Left lung (tissue), 10 donors: ENCODE results near the gene WNT2. TPM values are rescaled to one million over a fixed set of nuclear protein-coding genes. Genes with fewer than 3 reads are reported as not detected.
A peak's percentile ranks its signal among the peaks of the same experiment; 100 is the strongest.

Experiments used
- ATAC-seq: fragments of 200-7000 bp; cut with Tn5 transposase; one replicate; pipeline ENCODE4 v1.9.1; 2020; ENCODE audit warnings: moderate library complexity
- DNase-seq, 4 donors: peaks; one replicate each; pipeline ENCODE4 v3.0.0-alpha.2; 2013 to 2020
- H3K27ac ChIP-seq, 2 donors: fragments of 200-600 bp; sonication (generic) in 1 of 2; one replicate each; pipeline versions ENCODE4 v1.5.0 to v1.8.0; 2020 to 2021
- H3K27me3 ChIP-seq, 2 donors: fragments of 200-600 bp; sonication (generic) in 1 of 2; one replicate each; pipeline versions ENCODE4 v1.5.0 to v1.8.0; 2020 to 2021
- H3K36me3 ChIP-seq, 2 donors: fragments of 200-600 bp; sonication (generic) in 1 of 2; one replicate each; pipeline versions ENCODE4 v1.5.0 to v1.8.0; 2020 to 2021
- H3K4me1 ChIP-seq, 2 donors: fragments of 200-600 bp; one replicate each; pipeline ENCODE4 v1.8.0; 2021
- H3K4me3 ChIP-seq, 2 donors: fragments of 200-600 bp; sonication (generic) in 1 of 2; one replicate each; pipeline versions ENCODE4 v1.5.0 to v1.8.0; 2020 to 2021; ENCODE audit warnings: mild to moderate bottlenecking in 1 of 2
- H3K9me3 ChIP-seq, 2 donors: fragments of 200-600 bp; sonication (generic) in 1 of 2; one replicate each; pipeline versions ENCODE4 v1.5.0 to v1.8.0; 2020 to 2021
- intact Hi-C, 2 donors: fragments of 100-400 bp; cut with DNase I; formaldehyde crosslinking; loops; one replicate each; pipeline versions ENCODE4 v1.11.2 to v1.14.2; 2022
- polyA plus RNA-seq, 6 donors: library from polyadenylated mRNA; unstranded; fragments of 120-200 nt; gene quantifications; one replicate each; pipeline ENCODE4 v1.2.1, GENCODE V29; 2013; ENCODE audit not compliant: insufficient read length in 6 of 6
- total RNA-seq, 2 donors: library from RNA; stranded (reverse); fragmentation: NEBNext Ultra II Directional; extraction: Animal tissue kit (Norgen Biotek cat#: 25700); gene quantifications; one replicate each; pipeline ENCODE4 v1.2.1, GENCODE V29; 2021
- TF ChIP-seq, protein P1 (sequence below), 2 donors: fragments of 200-600 bp; sonication (generic) in 1 of 2; IDR thresholded peaks; one replicate each; pipeline versions ENCODE4 v1.5.0 to v1.8.0; 2021; ENCODE audit warnings: antibody characterized with exemption in 2 of 2
- donor health status: DM: no; HTN: yes; CAD: no.
- donor health status: DM: no; HTN: no; CAD: no.

Gene WNT2
- total and polyA plus RNA-seq, 8 donors = 21.7 to 158 (median 138) TPM

DNA sequence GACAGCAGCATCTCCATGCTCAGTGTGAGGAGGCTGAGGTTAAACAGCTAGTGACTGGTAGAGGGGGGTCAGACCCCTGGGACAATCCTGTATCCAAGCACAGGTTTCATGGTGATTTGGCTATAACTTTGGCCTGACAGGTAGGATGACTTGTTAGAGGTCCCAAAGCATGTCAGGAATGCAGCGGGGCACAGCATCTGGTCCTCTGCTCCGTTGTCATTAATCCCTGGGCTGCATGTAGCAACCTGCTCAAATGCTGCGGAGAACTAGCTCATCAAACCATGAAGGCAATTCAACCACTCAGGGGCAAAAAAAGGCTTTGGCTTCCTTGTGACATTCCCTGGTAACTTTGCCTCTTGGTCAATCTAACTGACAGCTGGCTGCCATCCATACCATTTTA, 26.8 kb downstream of the WNT2 start:
- no peaks in the 10 kb centered on the region for H3K36me3 ChIP-seq
- DNase-seq = no peak
- ATAC-seq = no peak
- TF ChIP-seq, protein P1, sequence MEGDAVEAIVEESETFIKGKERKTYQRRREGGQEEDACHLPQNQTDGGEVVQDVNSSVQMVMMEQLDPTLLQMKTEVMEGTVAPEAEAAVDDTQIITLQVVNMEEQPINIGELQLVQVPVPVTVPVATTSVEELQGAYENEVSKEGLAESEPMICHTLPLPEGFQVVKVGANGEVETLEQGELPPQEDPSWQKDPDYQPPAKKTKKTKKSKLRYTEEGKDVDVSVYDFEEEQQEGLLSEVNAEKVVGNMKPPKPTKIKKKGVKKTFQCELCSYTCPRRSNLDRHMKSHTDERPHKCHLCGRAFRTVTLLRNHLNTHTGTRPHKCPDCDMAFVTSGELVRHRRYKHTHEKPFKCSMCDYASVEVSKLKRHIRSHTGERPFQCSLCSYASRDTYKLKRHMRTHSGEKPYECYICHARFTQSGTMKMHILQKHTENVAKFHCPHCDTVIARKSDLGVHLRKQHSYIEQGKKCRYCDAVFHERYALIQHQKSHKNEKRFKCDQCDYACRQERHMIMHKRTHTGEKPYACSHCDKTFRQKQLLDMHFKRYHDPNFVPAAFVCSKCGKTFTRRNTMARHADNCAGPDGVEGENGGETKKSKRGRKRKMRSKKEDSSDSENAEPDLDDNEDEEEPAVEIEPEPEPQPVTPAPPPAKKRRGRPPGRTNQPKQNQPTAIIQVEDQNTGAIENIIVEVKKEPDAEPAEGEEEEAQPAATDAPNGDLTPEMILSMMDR (IDR thresholded peaks at IDR 0.05) = no peak
- no peaks in the 10 kb centered on the region for H3K9me3 ChIP-seq
- H3K27me3 ChIP-seq = no peaks in the 10 kb centered on the region
- intact Hi-C loops = no loop called here
- no peak overlapping the region for H3K4me3 ChIP-seq
- H3K4me1 ChIP-seq = no peaks in the 10 kb centered on the region
- H3K27ac ChIP-seq = no peak overlapping the region

DNA sequence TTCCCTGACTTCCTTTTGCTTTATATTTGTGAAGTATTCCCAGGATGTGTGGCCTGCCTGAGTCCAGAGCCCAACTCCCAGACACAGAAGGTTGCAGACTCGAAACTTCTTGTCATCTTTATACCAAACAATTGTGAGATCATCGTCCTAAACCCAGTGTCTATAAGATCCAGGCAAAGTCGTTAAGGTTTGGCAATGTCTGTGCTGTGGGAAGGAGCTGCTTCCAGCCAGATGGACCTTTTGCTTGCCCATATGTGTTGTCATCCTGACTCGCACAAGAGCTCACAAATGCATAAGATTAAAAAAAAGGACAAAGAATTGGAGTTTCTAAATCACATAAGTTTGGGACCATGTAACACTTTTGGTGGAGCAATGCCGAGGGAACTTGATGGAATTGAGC, 37.0 kb downstream of the WNT2 start:
- ATAC-seq (no peak), DNase-seq (no peak)
- Histone ChIP-seq H3K4me3 (no peak overlapping the region), H3K4me1 (peaks cover 0 to 5% of the 10 kb centered on the region in 2 donors), H3K27ac (no peak overlapping the region), H3K36me3 (no peaks in the 10 kb centered on the region), H3K27me3 (no peaks in the 10 kb centered on the region), H3K9me3 (no peaks in the 10 kb centered on the region)
- TF ChIP-seq, protein P1 (IDR thresholded peaks at IDR 0.05) = no peak
- intact Hi-C loops = no loop called here

DNA sequence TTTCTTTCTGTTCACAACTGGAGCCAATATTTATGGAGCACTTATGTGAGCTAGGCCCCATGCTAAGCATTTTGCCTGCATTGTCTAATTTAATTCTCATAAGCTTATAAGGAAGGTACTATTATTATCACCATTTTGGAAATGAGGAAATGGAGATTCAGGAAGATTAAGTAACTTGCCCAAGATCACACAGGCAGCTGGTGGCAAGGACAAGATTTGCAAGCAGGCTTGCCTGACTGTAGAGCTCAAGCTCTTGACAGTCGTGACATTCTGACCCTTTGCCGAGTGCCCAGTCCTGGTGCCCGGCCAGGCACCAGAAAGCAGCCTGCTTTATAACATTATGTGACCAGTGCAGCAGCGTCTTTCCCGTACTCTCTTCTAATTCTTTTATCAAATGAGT, 38.2 kb downstream of the WNT2 start:
- intact Hi-C loops = no loop called here
- Histone ChIP-seq H3K4me3 (no peak overlapping the region), H3K27me3 (no peaks in the 10 kb centered on the region), H3K4me1 (peaks cover 0 to 13% of the 10 kb centered on the region in 2 donors), H3K36me3 (no peaks in the 10 kb centered on the region), H3K9me3 (no peaks in the 10 kb centered on the region), H3K27ac (no peak overlapping the region)
- TF ChIP-seq, protein P1 (IDR thresholded peaks at IDR 0.05) = no peak
- no peak for ATAC-seq
- DNase-seq = no peak

DNA sequence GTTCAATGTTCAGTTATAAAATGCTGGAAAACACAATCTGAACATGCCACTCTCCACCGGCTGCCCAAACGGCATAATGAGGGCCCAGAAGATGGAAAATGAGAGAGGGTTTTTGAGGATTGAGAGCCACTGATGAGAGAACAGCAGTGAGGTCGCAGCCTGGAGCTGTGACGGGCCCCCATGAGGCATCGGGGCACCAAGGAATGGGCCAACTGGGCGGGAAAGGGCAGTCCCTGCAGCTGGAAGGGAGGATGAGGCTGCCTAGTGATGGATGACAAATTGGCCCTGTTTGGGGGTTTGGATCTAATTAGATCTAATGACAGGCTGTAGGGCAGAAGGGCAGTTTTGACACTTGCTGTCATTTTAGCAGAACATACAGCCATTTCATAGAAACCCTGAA, 39.1 kb downstream of the WNT2 start:
- H3K27me3 ChIP-seq = no peaks in the 10 kb centered on the region
- peak in 1 of 4 donors; percentile 49 for DNase-seq
- peaks cover 0 to 13% of the 10 kb centered on the region in 2 donors for H3K4me1 ChIP-seq
- TF ChIP-seq, protein P1 (IDR thresholded peaks at IDR 0.05) = no peak
- intact Hi-C loops = no loop called here
- no peaks in the 10 kb centered on the region for H3K9me3 ChIP-seq
- ATAC-seq = no peak
- no peaks in the 10 kb centered on the region for H3K36me3 ChIP-seq
- no peak overlapping the region for H3K27ac ChIP-seq
- H3K4me3 ChIP-seq = no peak overlapping the region

DNA sequence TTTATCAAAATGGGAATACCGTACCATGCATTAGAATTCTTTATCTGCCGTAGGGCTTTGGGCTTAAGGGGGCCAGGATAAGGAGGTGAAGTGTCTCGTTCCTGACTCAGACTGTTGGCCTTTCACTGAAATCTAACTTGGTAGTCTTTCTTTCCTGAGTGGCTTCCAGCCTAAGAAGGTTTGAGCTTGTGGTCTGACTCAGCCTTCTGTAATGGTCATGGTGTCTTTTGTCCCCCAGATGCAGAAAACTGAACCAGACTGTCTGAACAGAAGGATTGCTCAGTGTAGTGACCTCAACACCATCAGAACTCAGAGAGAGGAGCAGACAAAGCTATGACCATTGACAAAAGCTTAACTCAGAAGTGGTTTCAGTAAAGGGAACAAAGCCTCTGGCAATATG, 39.5 kb downstream of the WNT2 start:
- TF ChIP-seq, protein P1 (IDR thresholded peaks at IDR 0.05) = no peak
- Histone ChIP-seq H3K27ac (no peak overlapping the region), H3K4me3 (no peak overlapping the region), H3K9me3 (no peaks in the 10 kb centered on the region), H3K36me3 (no peaks in the 10 kb centered on the region), H3K4me1 (peaks cover 0 to 13% of the 10 kb centered on the region in 2 donors), H3K27me3 (no peaks in the 10 kb centered on the region)
- intact Hi-C loops = no loop called here
- ATAC-seq (no peak), DNase-seq (no peak)
